ENCODE results near the gene HIVEP3. TPM values are rescaled to one million over a fixed set of nuclear protein-coding genes. Genes with fewer than 3 reads are reported as not detected.
"Not testable (repeated sequence)": the region's sequence is repeated elsewhere in the genome, so short reads cannot be mapped to it uniquely, and the experiment has no call there.

HIVEP3 gene
- total RNA-seq, 1 experiment from 2014 or later = 7.9 TPM

DNA sequence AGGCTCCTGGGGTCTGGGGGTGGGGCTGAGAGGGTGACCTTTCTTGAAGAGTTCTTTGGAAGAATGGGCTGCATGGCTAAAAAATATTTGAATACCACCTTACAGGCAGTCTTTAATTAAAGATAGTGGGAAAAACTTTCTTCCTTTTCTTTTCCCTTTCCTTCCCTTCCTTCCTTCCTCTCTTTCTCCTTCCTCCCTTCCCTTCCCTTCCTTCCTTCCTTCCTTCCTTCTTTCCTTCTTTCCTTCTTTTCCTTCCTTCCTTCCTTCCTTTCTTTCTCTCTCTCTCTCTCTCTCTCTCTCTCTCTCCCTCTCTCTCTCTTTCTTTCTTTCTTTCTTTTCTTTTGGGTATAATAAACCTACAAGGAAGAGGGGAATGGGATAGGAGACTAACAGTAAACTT, 356.4 kb downstream of the HIVEP3 start:
- DNase-seq (ENCODE audit: low spot score) = no peak

- DNase-seq (ENCODE audit: low spot score) = no peak
Measured at GRCh38 chr1:41560931-41561330, 357.8 kb downstream of the HIVEP3 start.

- DNase-seq (ENCODE audit: low spot score) = no peak
Measured at GRCh38 chr1:41560496-41560895, 358.2 kb downstream of the HIVEP3 start.

GRCh38 chr1:41559331-41559730, 359.4 kb downstream of the HIVEP3 start:
- no peak for DNase-seq (ENCODE audit: low spot score)

DNA sequence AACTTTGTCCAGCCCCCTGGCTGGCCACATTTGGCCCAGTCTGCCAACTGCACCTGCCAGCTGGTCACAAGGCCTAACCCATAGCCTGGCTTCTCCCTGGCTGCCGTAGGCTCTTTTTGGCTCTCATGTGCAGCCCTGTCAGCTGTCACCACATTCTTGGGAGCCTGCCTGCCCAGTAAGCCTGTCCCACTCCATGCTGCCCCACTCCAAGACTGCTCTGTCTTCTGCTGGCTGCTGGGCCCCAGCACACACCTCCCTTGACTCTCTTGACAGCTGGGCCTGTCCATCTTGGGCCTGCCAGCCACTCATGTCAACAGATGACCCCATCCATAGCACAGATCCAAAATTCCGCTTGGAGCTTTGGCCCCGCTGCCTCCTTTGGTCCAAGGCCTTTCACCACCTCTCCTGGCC, 360.0 kb downstream of the HIVEP3 start:
- DNase-seq (ENCODE audit: low spot score) = no peak

GRCh38 chr1:41557751-41558455, 360.8 kb downstream of the HIVEP3 start:
- DNase-seq (ENCODE audit: low spot score) = no peak

DNA sequence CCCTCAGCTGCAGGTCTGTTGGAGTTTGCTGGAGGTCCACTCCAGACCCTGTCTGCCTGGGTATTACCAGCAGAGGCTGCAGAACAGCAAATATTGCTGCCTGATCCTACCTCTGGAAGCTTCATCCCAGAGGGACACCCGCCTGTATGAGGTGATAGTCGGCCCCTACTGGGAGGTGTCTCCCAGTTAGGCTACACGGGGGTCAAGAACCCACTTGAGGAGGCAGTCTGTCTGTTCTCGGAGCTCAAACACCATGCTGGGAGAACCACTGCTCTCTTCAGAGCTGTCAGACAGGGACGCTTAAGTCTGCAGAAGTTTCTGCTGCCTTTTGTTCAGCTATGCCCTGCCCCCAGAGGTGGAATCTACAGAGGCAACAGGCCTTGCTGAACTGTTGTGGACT, 364.0 kb downstream of the HIVEP3 start:
- not testable (repeated sequence) for DNase-seq (ENCODE audit: low spot score)

DNA sequence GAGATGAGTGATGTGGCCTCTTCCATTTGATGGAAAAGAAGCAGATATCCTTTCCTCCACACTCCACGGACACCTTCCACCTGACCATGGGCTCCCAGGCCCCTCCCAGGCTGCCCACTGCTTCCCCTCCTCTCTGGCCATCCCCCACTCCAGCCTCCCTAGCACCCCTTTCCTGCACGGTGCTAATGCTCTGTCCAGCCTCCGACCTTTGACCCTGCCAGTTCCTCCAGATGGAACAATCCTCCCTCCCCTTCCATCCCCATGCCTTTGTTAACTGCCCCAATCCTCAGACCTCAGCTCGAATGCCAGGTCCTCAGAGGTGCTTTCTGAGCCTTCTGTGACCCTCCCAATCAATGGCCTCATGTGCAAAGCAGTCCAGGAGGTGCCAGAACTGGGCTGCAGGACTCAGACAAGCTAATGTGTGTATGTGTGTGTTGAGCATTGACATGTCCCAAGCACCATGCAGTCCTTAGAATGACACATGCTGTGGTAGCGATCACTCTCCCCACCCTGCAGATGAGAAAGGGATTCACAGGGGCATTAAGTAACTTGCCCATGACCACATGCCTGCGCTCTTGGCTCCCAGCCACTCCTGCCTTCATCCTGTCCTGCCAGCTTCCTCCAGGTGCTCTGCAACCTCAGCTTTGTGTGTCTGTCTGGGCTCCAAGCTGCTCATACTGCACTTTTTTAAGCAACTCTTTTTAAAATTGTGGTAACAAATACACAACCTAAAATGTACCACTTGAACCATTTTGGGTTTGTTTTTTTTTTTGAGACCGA, 370.8 kb downstream of the HIVEP3 start:
- no peak for DNase-seq (ENCODE audit: low spot score)

GRCh38 chr1:41547336-41547735, 371.4 kb downstream of the HIVEP3 start:
- DNase-seq (ENCODE audit: low spot score) = no peak

DNA sequence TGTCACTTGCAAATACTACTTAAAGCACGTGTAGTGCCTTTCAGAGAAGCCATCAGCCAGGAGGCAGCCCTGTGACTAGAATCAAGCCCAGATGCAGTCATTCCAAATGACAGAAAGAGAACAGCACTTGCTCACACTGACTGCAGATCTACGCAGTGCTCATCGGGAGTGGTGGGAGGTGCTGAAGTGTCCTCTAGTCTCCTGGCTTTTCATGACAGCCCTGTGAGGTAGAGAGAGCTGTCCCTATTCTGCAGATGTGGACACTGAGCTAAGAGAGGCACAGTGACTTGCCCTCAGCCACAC, 371.9 kb downstream of the HIVEP3 start:
- no peak for DNase-seq (ENCODE audit: low spot score)

DNA sequence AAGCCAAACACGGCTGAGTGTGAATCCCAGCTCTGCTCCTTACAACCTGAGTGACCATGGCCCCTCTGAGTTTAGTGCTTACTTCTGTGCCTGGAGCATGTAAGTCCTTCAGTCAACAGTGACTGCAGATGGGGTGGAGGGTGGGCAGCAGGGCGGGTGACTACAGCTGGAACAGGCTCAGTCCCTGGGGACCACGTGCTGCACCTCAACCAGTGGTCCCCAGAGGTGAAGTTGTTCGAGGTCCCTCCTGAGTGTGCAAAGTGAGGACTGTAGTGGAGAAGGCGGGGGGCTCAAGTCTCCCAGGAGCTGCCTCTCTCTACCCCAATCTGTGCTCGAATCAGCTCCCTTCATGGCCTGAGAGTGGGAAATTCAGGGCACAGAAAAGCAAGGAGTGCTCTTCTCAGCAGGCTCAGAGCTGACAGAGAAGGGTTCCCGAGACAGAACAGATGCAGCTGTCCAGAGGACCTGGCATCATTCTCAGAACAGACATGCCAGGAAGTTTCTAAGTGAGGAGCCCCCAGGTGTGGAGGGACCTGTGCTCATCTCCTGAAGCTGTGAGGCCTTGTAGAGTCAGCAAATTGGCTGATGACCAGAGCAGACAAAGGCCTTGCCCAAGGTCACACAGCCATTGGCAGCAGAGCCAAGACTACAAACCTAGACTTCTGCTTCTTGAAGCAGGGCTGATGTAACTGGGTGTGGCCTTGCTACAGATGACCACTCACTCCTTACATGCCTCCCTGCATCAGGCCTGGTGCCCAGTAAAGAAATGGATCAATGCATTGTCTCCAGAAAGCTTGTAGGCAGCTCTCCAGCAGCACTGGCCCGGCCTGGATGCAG, 372.5 kb downstream of the HIVEP3 start:
- no peak for DNase-seq (ENCODE audit: low spot score)

DNA sequence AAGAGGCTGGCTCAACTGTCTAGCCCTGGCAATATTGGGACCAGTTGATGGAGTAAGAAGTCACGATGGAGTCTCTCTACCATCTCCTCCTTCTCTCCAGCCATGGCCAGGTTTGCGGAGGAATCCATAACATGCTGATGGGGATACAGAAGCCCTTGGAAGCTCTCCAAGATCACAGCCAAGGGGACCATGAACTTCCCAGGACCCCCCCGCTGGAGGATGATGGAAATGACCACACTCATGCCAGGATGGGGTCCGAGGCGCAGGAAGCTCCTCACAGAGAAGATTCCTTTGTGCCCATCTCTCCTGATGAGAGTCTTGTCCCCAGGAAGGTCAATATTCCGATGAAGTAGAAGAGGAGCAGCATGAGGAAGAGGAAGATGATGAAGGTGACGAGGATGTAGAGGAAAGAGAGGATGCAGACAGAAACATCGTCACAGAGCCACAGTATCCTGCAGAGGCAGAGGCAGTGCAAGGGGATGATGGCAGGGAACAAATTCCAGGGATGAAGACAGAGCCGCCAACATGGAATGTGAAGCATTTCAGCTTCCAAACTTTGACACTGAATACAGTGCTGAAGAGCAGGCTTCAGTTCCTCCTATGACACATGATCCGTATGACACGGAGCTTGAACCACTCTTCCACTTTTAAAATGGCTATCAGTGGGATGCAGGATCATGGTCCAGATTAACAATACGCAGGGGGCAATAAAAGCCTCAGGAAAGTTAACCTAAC, 376.4 kb downstream of the HIVEP3 start:
- DNase-seq (ENCODE audit: low spot score) = no peak

GRCh38 chr1:41541592-41541952, 377.1 kb downstream of the HIVEP3 start:
- DNase-seq (ENCODE audit: low spot score) = no peak

- DNase-seq (ENCODE audit: low spot score) = peak; percentile 61
Measured at GRCh38 chr1:41540886-41541591, 377.7 kb downstream of the HIVEP3 start.

DNA sequence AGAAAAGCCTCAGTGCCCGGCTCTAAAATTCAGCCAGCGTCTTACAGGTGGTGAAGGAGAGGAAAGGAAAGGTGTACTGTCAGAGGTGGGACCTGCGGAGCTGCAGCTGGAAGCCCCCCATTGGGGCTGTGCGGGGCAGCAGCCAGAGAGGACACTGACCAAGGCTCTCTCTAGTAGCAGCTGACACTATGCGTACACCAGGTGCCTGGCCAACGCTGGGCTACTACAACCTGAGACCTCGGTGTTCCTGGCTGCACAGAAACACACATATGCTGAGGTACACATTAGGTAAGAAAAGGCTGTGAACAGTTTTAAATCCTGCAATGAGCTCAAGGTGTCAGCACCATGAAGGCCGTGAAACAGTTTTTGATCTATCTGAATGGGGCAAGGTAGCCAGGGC, 378.7 kb downstream of the HIVEP3 start:
- no peak for DNase-seq (ENCODE audit: low spot score)

- DNase-seq (ENCODE audit: low spot score) = no peak
Measured at GRCh38 chr1:41539418-41539805, 379.3 kb downstream of the HIVEP3 start.

GRCh38 chr1:41538741-41539417, 379.8 kb downstream of the HIVEP3 start:
- no peak for DNase-seq (ENCODE audit: low spot score)

- peak; percentile 49 for DNase-seq (ENCODE audit: low spot score)
Measured at GRCh38 chr1:41537788-41538351, 380.9 kb downstream of the HIVEP3 start.

- DNase-seq (ENCODE audit: low spot score) = no peak
Measured at GRCh38 chr1:41537251-41537650, 381.5 kb downstream of the HIVEP3 start.

- no peak for DNase-seq (ENCODE audit: low spot score)
Measured at GRCh38 chr1:41536361-41536802, 382.3 kb downstream of the HIVEP3 start.

Measured in A172 (cell line).